Measurements from ENCODE around the gene MED27.

GRCh38 chr9:131923132-131923671 is 156.5 kb downstream of the MED27 start:
- no peak for TF ChIP-seq CTCF (IDR thresholded peaks at IDR 0.05)
- no peak for TF ChIP-seq TCF7L2 (IDR thresholded peaks at IDR 0.05; ENCODE audit: low read depth, low read length)

All from Panc1 (cell line).